Dermis blood vessel endothelial cell (primary cell): ENCODE measurements around the gene TMEM225B. TPM values are rescaled to one million over a fixed set of nuclear protein-coding genes. Genes with fewer than 3 reads are reported as not detected.
A peak's percentile ranks its signal among the peaks of the same experiment; 100 is the strongest.
"Not testable (repeated sequence)": the region's sequence is repeated elsewhere in the genome, so short reads cannot be mapped to it uniquely, and the experiment has no call there.

Experiments used
- DNase-seq: peaks from one replicate; pipeline ENCODE4 v3.0.0; 2010
- total RNA-seq: library from RNA; depleted of rRNA; stranded (reverse); fragments of >200 nt; gene quantifications from 2 replicates; pipeline ENCODE4 v1.2.3, GENCODE V29; 2014

TMEM225B gene
- total RNA-seq, 1 donor from 2014 or later = 0.17 TPM

GRCh38 chr7:99624484-99624883 is 26.4 kb downstream of the TMEM225B start:
- DNase-seq = no peak

GRCh38 chr7:99625321-99625720 is 27.3 kb downstream of the TMEM225B start:
- DNase-seq = no peak

- DNase-seq = no peak
These were observed 27.9 kb downstream of the TMEM225B start for GRCh38 chr7:99625961-99626360.

GRCh38 chr7:99626661-99627060 is 28.6 kb downstream of the TMEM225B start:
- DNase-seq = no peak

- DNase-seq = no peak
These were observed 29.4 kb downstream of the TMEM225B start for GRCh38 chr7:99627513-99627912.

- DNase-seq = no peak
These were observed 30.7 kb downstream of the TMEM225B start for GRCh38 chr7:99628471-99629465.

- no peak for DNase-seq
These were observed 31.6 kb downstream of the TMEM225B start for GRCh38 chr7:99629643-99630042.

- DNase-seq = peak; percentile 13
These were observed 33.4 kb downstream of the TMEM225B start for GRCh38 chr7:99631295-99632109.

- not testable (repeated sequence) for DNase-seq
These were observed 39.3 kb downstream of the TMEM225B start for GRCh38 chr7:99637414-99637813.

GRCh38 chr7:99638731-99639130 is 40.7 kb downstream of the TMEM225B start:
- DNase-seq = no peak

- DNase-seq = no peak
These were observed 41.2 kb downstream of the TMEM225B start for GRCh38 chr7:99639267-99639666.

GRCh38 chr7:99642027-99642426 is 44.0 kb downstream of the TMEM225B start:
- DNase-seq = no peak

- DNase-seq = no peak
These were observed 45.4 kb downstream of the TMEM225B start for GRCh38 chr7:99643464-99643863.

GRCh38 chr7:99644431-99644830 is 46.4 kb downstream of the TMEM225B start:
- DNase-seq = no peak

GRCh38 chr7:99645590-99645989 is 47.5 kb downstream of the TMEM225B start:
- no peak for DNase-seq

- no peak for DNase-seq
These were observed 50.8 kb downstream of the TMEM225B start for GRCh38 chr7:99648843-99649242.

GRCh38 chr7:99651290-99651689 is 53.2 kb downstream of the TMEM225B start:
- DNase-seq = no peak

GRCh38 chr7:99652671-99653070 is 54.6 kb downstream of the TMEM225B start:
- DNase-seq = no peak

- not testable (repeated sequence) for DNase-seq
These were observed 55.2 kb downstream of the TMEM225B start for GRCh38 chr7:99653269-99653668.

- DNase-seq = no peak
These were observed 55.7 kb downstream of the TMEM225B start for GRCh38 chr7:99653754-99654153.

GRCh38 chr7:99654626-99655025 is 56.6 kb downstream of the TMEM225B start:
- not testable (repeated sequence) for DNase-seq

GRCh38 chr7:99657879-99658278 is 59.8 kb downstream of the TMEM225B start:
- DNase-seq = not testable (repeated sequence)
